Kidney (tissue), 14 donors: ENCODE results near the gene FOXL1. TPM values are rescaled to one million over a fixed set of nuclear protein-coding genes. Genes with fewer than 3 reads are reported as not detected.

Experiments used
- DNase-seq, 5 donors: peaks; one replicate each; pipeline ENCODE4 v3.0.0-alpha.2; 2013 to 2020
- FAIRE-seq: peaks from 2 replicates; lab custom pipeline; 2012; peaks lifted over from hg19 to GRCh38; lab: Jason Lieb, UNC
- H3K27ac ChIP-seq, 2 donors: one replicate each; pipeline ENCODE4 v1.7.0; 2013; ENCODE audit warnings: low read depth in 2 of 2, low read length in 2 of 2, inconsistent platforms in 1 of 2
- H3K27me3 ChIP-seq: one replicate; pipeline ENCODE4 v1.7.1; 2013; ENCODE audit warnings: low read length, inconsistent platforms; ENCODE audit not compliant: control insufficient read depth, insufficient read depth
- H3K36me3 ChIP-seq, 3 donors: one replicate each; pipeline versions ENCODE4 v1.7.0 to v1.7.1; 2013; ENCODE audit warnings: low read length in 3 of 3, control low read depth in 1 of 3, inconsistent platforms in 1 of 3; ENCODE audit not compliant: insufficient read depth in 3 of 3, control insufficient read depth in 2 of 3
- H3K4me1 ChIP-seq, 3 donors: one replicate each; pipeline versions ENCODE4 v1.7.0 to v1.7.1; 2013; ENCODE audit warnings: low read length in 3 of 3, inconsistent platforms in 1 of 3, low read depth in 1 of 3; ENCODE audit not compliant: control insufficient read depth in 2 of 3, insufficient read depth in 2 of 3
- H3K4me3 ChIP-seq, 3 donors: one replicate each; pipeline versions ENCODE4 v1.7.0 to v1.8.1; 2013; ENCODE audit warnings: low read length in 3 of 3, control low read depth in 1 of 3, inconsistent platforms in 1 of 3
- H3K9ac ChIP-seq, 3 donors: one replicate each; pipeline versions ENCODE4 v1.7.0 to v1.7.1; 2013; ENCODE audit warnings: low read length in 3 of 3, control low read depth in 1 of 3, inconsistent platforms in 1 of 3
- H3K9me3 ChIP-seq, 3 donors: one replicate each; pipeline versions ENCODE4 v1.7.0 to v1.7.1; 2013; ENCODE audit warnings: low read length in 3 of 3, control low read depth in 1 of 3, inconsistent platforms in 1 of 3; ENCODE audit not compliant: control insufficient read depth in 2 of 3, insufficient read depth in 1 of 3
- intact Hi-C: fragments of 100-400 bp; cut with DNase I; formaldehyde crosslinking; loops from one replicate; pipeline ENCODE4 v1.11.1; 2022
- polyA plus RNA-seq: library from polyadenylated mRNA; stranded (reverse); fragments of 350-450 nt; fragmentation: Illumina TruSeq; extraction: RNeasy Lipid Tissue Mini Kit (QIAGEN cat#74804); gene quantifications from one replicate; pipeline ENCODE4 v1.2.3, GENCODE V29; 2014; ENCODE audit warnings: low read depth, low replicate concordance; ENCODE audit not compliant: insufficient read depth
- total RNA-seq: library from RNA; stranded (reverse); fragmentation: NEBNext Ultra II Directional; extraction: Animal tissue kit (Norgen Biotek cat#: 25700); gene quantifications from one replicate; pipeline ENCODE4 v1.2.1, GENCODE V29; 2021
- TF ChIP-seq, protein P1 (sequence below): IDR thresholded peaks from 3 replicates; pipeline ENCODE4 v1.5.1; 2012; ENCODE audit warnings: mild to moderate bottlenecking, moderate library complexity, borderline replicate concordance; ENCODE audit not compliant: insufficient read depth; ENCODE audit errors: extremely low read depth
- donor health status: control.
- donor health status: control.
- donor health status: control.
- donor health status: control.
- donor health status: control.
- donor health status: DM: yes; HTN: yes; CAD: no.
- donor health status: Normal renal cell carcinoma (clear cell type).

The FOXL1 gene
- total and polyA plus RNA-seq, 2 donors from 2014 or later: 0.52 to 2.0 TPM

DNA sequence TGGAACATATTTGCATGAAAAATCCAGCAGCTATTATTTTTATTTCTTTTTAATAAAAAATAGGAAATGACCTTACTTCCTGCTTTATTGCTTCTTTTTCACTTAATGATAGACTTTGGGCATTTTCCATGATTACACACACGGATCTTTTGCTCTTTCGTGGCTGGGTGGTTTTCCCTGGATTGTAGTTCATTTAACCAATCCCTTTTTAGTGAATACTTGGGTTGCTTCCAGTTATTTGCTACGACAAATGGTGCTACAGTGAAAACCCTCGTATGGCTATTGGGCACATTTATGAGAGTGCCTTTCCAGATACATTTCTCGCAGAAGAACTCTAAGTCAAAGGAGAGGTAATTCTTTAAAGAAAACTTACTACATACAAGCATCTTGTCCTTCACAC is 38.6 kb downstream of the FOXL1 start:
- Histone ChIP-seq H3K9ac (no peak overlapping the region), H3K4me1 (no peaks in the 10 kb centered on the region), H3K9me3 (peaks cover 0 to 5% (median 0%) of the 10 kb centered on the region in 3 donors), H3K36me3 (no peaks in the 10 kb centered on the region), H3K4me3 (no peak overlapping the region), H3K27me3 (no peaks in the 10 kb centered on the region), H3K27ac (no peak overlapping the region)
- intact Hi-C loops: no loop called here
- no peak for DNase-seq
- TF ChIP-seq, protein P1, sequence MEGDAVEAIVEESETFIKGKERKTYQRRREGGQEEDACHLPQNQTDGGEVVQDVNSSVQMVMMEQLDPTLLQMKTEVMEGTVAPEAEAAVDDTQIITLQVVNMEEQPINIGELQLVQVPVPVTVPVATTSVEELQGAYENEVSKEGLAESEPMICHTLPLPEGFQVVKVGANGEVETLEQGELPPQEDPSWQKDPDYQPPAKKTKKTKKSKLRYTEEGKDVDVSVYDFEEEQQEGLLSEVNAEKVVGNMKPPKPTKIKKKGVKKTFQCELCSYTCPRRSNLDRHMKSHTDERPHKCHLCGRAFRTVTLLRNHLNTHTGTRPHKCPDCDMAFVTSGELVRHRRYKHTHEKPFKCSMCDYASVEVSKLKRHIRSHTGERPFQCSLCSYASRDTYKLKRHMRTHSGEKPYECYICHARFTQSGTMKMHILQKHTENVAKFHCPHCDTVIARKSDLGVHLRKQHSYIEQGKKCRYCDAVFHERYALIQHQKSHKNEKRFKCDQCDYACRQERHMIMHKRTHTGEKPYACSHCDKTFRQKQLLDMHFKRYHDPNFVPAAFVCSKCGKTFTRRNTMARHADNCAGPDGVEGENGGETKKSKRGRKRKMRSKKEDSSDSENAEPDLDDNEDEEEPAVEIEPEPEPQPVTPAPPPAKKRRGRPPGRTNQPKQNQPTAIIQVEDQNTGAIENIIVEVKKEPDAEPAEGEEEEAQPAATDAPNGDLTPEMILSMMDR: no peak
- no peak for FAIRE-seq

DNA sequence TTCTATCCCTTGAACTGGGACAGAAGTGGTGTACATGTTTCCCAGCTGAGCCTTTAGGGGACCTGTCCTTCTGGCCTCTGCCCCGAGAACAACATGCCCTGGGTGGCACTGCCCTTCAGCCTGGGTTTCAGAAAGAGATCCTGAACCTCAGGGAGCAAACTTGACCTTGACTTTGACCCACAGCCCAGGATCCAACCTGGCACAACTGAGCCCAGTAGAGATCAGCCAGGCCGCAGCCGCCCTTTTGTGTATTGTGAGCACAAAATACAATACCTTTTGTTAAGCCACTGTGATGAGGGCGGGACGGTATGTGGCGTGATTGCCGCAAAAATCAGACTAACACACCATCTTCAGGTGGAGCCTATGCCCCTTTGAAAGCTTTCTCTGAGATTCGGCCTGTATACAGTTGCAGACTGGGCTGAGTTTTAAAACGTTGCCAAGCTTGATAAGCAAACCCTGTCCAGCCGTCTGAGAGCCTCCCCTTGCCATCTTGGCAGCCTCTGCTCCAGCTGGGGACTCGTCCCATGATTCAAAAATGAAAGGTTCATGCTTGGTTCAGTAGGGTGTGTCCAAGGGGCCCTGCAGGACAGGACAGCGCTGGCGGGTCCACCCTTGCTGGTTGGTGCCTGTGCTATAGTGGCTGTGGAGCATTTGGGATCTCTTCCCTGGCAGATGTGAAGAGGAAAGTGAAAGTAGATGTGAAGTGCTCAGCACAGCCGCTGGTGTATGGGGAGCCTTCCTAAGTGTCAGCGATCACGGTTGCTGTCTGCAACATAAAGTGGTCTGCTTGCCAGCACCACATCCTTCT is 40.3 kb downstream of the FOXL1 start:
- H3K4me1 ChIP-seq: no peaks in the 10 kb centered on the region
- no peaks in the 10 kb centered on the region for H3K27me3 ChIP-seq
- TF ChIP-seq, protein P1: no peak
- peak overlapping the region in 1 of 3 donors; percentile 37 for H3K4me3 ChIP-seq
- no peak overlapping the region for H3K9ac ChIP-seq
- H3K9me3 ChIP-seq: peaks cover 0 to 5% (median 0%) of the 10 kb centered on the region in 3 donors
- H3K27ac ChIP-seq: no peak overlapping the region
- intact Hi-C loops: no loop called here
- FAIRE-seq: no peak
- DNase-seq: no peak
- no peaks in the 10 kb centered on the region for H3K36me3 ChIP-seq

DNA sequence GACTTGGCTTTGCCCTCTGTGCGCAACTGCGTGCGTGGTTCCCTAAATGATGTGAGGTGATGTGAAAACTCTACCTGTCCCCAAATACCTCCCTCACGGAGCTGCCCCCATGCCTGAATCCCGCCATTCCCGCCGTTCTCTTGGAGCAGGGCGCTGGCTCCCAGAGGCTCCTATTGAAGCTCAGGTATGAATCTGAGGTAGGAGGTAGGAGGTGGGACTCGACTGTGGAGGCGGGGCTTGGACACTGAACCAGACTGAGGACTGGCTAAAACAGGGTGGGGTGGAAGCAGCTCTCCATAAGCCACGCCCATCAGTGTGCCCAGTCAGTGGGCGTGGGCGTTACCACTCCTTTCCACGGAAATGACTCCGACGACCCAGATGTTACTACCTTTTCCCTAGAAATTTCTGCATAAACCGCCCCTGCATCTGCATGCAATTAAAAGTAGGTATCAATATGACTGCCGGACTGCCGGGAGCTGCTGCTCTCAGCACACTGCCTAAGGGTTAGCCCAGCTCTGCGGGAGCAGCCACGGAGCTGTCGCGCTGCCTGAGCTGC is 41.0 kb downstream of the FOXL1 start:
- no peaks in the 10 kb centered on the region for H3K36me3 ChIP-seq
- H3K27me3 ChIP-seq: no peaks in the 10 kb centered on the region
- H3K4me3 ChIP-seq: peak overlapping the region in 1 of 3 donors; percentile 37
- no peak overlapping the region for H3K27ac ChIP-seq
- FAIRE-seq (no peak), DNase-seq (no peak)
- H3K4me1 ChIP-seq: no peaks in the 10 kb centered on the region
- H3K9me3 ChIP-seq: peaks cover 0 to 5% (median 0%) of the 10 kb centered on the region in 3 donors
- no peak overlapping the region for H3K9ac ChIP-seq
- TF ChIP-seq, protein P1: no peak
- intact Hi-C loops: no loop called here
